SK-N-SH treated with all-trans-retinoic acid at 6 μM for 48 hours (cell line): Measurements from ENCODE around the gene TH.

Experiments
- ATAC-seq: fragments of 200-7000 bp; cut with Tn5 transposase; 3 replicates; pipeline ENCODE4 v1.9.1; 2020; ENCODE audit warnings: mild to moderate bottlenecking, moderate library complexity
- ARNTL ChIP-seq: fragments of 450-650 bp; formaldehyde crosslinking; IDR thresholded peaks from 2 replicates; pipeline ENCODE4 v1.5.0; 2020; ENCODE audit warnings: low read depth, mild to moderate bottlenecking, moderate library complexity, borderline replicate concordance
- BACH2 ChIP-seq: fragments of 250-450 bp; sonication (Bioruptor Pico); IDR thresholded peaks from 2 replicates; pipeline ENCODE4 v1.9.0; 2021; ENCODE audit warnings: mild to moderate bottlenecking, borderline replicate concordance
- CREB5 ChIP-seq: fragments of 250-450 bp; sonication (Bioruptor Pico); IDR thresholded peaks from 2 replicates; pipeline ENCODE4 v1.5.1; 2020; ENCODE audit warnings: low read depth, mild to moderate bottlenecking, moderate library complexity
- ESRRG ChIP-seq: fragments of 250-450 bp; sonication (Bioruptor Pico); IDR thresholded peaks from 2 replicates; pipeline ENCODE4 v1.6.1; 2021; ENCODE audit warnings: mild to moderate bottlenecking
- GLIS3 ChIP-seq: fragments of 250-450 bp; sonication (Bioruptor Pico); IDR thresholded peaks from 2 replicates; pipeline ENCODE4 v1.5.0; 2020; ENCODE audit warnings: mild to moderate bottlenecking, moderate library complexity
- ISL1 ChIP-seq: fragments of 250-450 bp; sonication (Bioruptor Pico); IDR thresholded peaks from 2 replicates; pipeline ENCODE4 v2.1.2; 2022; ENCODE audit warnings: mild to moderate bottlenecking, moderate library complexity
- PATZ1 ChIP-seq: fragments of 250-450 bp; sonication (Bioruptor Pico); IDR thresholded peaks from 2 replicates; pipeline ENCODE4 v1.8.0; 2020; ENCODE audit warnings: mild to moderate bottlenecking, moderate library complexity, borderline replicate concordance
- PPARA ChIP-seq: fragments of 250-450 bp; sonication (Bioruptor Pico); IDR thresholded peaks from 2 replicates; pipeline ENCODE4 v1.5.0; 2020; ENCODE audit warnings: mild to moderate bottlenecking, borderline replicate concordance
- RARB ChIP-seq: fragments of 250-450 bp; sonication (Bioruptor Pico); IDR thresholded peaks from 2 replicates; pipeline ENCODE4 v1.8.0; 2021; ENCODE audit warnings: mild to moderate bottlenecking, moderate library complexity
- SNAI2 ChIP-seq: fragments of 250-450 bp; sonication (Bioruptor Pico); IDR thresholded peaks from 2 replicates; pipeline ENCODE4 v1.5.0; 2020; ENCODE audit warnings: mild to moderate bottlenecking, moderate library complexity
- TCF4 ChIP-seq: fragments of 250-450 bp; sonication (Bioruptor Pico); IDR thresholded peaks from 2 replicates; pipeline ENCODE4 v1.8.0; 2021; ENCODE audit warnings: mild to moderate bottlenecking, moderate library complexity, borderline replicate concordance
- ZC3H10 ChIP-seq: fragments of 250-450 bp; sonication (Bioruptor Pico); IDR thresholded peaks from 2 replicates; pipeline ENCODE4 v1.5.1; 2021; ENCODE audit warnings: mild to moderate bottlenecking, moderate library complexity
- ZFP30 ChIP-seq: fragments of 450-650 bp; formaldehyde crosslinking; IDR thresholded peaks from 2 replicates; pipeline ENCODE4 v1.5.0; 2022; ENCODE audit warnings: mild to moderate bottlenecking, moderate library complexity
- ZNF565 ChIP-seq: fragments of 450-650 bp; formaldehyde crosslinking; conservative IDR thresholded peaks from 2 replicates; pipeline ENCODE4 v1.5.0; 2020; ENCODE audit warnings: low read depth, mild to moderate bottlenecking, moderate library complexity
- ZNF70 ChIP-seq: fragments of 450-650 bp; formaldehyde crosslinking; IDR thresholded peaks from 2 replicates; pipeline ENCODE4 v1.5.0; 2020; ENCODE audit warnings: mild to moderate bottlenecking, moderate library complexity
- ZNF8 ChIP-seq: fragments of 450-650 bp; formaldehyde crosslinking; IDR thresholded peaks from 2 replicates; pipeline ENCODE4 v1.5.0; 2020; ENCODE audit warnings: mild to moderate bottlenecking, moderate library complexity
- TF ChIP-seq, protein P1 (sequence below): fragments of 250-450 bp; sonication (Bioruptor Pico); IDR thresholded peaks from 2 replicates; pipeline ENCODE4 v1.5.0; 2020; ENCODE audit warnings: mild to moderate bottlenecking, moderate library complexity
- TF ChIP-seq, protein P2 (sequence below): fragments of 250-450 bp; sonication (Bioruptor Pico); IDR thresholded peaks from 2 replicates; pipeline ENCODE4 v1.8.0; 2021; ENCODE audit warnings: low read depth, mild to moderate bottlenecking, moderate library complexity, borderline replicate concordance

The TH gene

DNA sequence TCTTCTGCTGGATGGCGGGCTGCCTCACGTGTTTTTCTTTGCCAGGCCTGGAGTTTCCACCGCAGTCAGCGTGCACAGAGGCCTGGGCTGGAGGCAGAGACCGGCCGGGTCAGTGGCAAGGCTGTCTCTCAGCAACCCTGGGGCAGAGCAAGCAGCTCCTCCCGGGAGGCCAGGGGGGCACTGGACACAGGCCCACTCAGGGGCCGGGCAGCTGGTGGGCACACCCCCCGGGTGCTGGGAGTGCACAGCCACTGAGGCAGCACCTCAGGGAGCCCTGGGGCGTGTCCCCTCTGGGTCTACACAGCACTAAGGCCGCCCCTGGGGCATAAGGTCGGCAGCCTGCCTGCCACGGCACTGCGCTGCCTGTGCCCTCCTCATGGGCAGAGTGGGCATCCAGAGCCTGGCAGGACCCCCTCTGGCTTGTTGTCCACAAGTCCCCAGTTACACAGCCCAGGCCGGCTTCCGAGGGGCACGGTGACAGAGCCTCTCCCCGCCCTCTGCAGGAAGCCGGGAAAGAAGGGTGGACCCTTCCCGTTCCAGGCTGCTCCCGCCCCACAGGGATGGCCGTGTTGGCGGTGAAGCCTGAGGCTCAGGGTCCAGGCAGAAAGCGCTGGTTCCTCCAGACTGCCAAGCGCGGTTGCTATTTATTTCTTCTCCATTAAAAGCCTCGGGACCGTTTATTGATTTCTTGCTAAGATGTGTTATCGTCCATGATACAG, 18.5 kb upstream of the TH start (continued):
- TF ChIP-seq, protein P1, sequence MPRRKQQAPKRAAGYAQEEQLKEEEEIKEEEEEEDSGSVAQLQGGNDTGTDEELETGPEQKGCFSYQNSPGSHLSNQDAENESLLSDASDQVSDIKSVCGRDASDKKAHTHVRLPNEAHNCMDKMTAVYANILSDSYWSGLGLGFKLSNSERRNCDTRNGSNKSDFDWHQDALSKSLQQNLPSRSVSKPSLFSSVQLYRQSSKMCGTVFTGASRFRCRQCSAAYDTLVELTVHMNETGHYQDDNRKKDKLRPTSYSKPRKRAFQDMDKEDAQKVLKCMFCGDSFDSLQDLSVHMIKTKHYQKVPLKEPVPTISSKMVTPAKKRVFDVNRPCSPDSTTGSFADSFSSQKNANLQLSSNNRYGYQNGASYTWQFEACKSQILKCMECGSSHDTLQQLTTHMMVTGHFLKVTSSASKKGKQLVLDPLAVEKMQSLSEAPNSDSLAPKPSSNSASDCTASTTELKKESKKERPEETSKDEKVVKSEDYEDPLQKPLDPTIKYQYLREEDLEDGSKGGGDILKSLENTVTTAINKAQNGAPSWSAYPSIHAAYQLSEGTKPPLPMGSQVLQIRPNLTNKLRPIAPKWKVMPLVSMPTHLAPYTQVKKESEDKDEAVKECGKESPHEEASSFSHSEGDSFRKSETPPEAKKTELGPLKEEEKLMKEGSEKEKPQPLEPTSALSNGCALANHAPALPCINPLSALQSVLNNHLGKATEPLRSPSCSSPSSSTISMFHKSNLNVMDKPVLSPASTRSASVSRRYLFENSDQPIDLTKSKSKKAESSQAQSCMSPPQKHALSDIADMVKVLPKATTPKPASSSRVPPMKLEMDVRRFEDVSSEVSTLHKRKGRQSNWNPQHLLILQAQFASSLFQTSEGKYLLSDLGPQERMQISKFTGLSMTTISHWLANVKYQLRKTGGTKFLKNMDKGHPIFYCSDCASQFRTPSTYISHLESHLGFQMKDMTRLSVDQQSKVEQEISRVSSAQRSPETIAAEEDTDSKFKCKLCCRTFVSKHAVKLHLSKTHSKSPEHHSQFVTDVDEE (CRISPR knock-in tag) = no peak
- TF ChIP-seq ISL1 = no peak

GRCh38 chr11:2188745-2189144, 17.1 kb upstream of the TH start:
- no peak for ATAC-seq
- TF ChIP-seq CREB5 (CRISPR knock-in tag) = no peak
- TF ChIP-seq ZC3H10 (CRISPR knock-in tag) = no peak
- TF ChIP-seq ESRRG (CRISPR knock-in tag) = no peak
- no peak for TF ChIP-seq ZNF70 (CRISPR knock-in tag)
- no peak for TF ChIP-seq ARNTL (CRISPR knock-in tag)
- TF ChIP-seq RARB (CRISPR knock-in tag) = no peak
- TF ChIP-seq PPARA (CRISPR knock-in tag) = no peak
- no peak for TF ChIP-seq ZNF565 (CRISPR knock-in tag)
- no peak for TF ChIP-seq ZNF8 (CRISPR knock-in tag)
- TF ChIP-seq, protein P2, sequence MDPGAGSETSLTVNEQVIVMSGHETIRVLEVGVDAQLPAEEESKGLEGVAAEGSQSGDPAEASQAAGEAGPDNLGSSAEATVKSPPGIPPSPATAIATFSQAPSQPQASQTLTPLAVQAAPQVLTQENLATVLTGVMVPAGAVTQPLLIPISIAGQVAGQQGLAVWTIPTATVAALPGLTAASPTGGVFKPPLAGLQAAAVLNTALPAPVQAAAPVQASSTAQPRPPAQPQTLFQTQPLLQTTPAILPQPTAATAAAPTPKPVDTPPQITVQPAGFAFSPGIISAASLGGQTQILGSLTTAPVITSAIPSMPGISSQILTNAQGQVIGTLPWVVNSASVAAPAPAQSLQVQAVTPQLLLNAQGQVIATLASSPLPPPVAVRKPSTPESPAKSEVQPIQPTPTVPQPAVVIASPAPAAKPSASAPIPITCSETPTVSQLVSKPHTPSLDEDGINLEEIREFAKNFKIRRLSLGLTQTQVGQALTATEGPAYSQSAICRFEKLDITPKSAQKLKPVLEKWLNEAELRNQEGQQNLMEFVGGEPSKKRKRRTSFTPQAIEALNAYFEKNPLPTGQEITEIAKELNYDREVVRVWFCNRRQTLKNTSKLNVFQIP (CRISPR knock-in tag) = no peak
- TF ChIP-seq ZFP30 (CRISPR knock-in tag) = no peak
- no peak for TF ChIP-seq ISL1

- TF ChIP-seq CREB5 (CRISPR knock-in tag) (no peak), SNAI2 (no peak), PPARA (CRISPR knock-in tag) (no peak), BACH2 (CRISPR knock-in tag) (no peak), TCF4 (no peak), PATZ1 (CRISPR knock-in tag) (no peak), ZNF8 (CRISPR knock-in tag) (no peak), GLIS3 (CRISPR knock-in tag) (no peak), ZNF70 (CRISPR knock-in tag) (no peak), ISL1 (no peak)
- TF ChIP-seq, protein P1 (CRISPR knock-in tag) = no peak
- ATAC-seq = no peak
Measured at GRCh38 chr11:2187280-2187707, 15.7 kb upstream of the TH start.
